Measurements from ENCODE around the gene SLC35A3.

The SLC35A3 gene

DNA sequence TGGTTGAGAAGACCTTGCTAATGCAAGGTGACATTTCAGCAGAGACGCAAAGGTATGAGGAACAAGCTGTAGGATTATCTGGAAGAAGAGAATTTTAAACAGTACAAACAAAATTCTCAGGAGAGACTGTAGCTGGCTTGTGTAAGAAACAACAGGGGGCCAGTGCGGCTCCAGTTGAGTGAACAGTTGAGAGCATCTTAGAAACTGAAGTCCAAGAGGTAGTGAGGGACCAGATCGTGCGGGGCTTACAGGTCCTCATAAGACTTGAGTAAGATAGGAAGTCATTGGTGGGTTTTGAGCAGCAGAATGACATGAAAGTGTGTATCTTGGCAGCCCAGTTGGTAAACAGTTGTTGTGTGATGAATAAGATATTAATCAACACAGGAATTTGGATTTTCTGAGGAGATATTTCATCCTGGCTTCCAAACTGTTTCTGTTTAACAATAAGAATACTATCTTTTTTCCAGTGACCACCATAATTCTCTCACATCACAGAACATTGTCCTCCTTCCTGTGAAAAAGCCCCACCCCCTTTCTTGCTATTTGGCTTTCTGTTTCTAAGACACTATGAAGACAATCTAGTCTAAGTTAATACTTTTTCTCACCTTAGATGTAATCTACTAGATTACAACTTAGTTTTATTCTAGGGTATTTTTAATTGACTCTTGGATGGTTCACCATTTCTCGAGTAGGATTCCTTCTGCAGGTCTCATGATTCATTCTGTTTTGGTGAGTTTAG lies 100.6 kb downstream of the SLC35A3 start:
- no peak overlapping the region for H3K4me3 ChIP-seq (ENCODE audit: low read depth, low read length)

DNA sequence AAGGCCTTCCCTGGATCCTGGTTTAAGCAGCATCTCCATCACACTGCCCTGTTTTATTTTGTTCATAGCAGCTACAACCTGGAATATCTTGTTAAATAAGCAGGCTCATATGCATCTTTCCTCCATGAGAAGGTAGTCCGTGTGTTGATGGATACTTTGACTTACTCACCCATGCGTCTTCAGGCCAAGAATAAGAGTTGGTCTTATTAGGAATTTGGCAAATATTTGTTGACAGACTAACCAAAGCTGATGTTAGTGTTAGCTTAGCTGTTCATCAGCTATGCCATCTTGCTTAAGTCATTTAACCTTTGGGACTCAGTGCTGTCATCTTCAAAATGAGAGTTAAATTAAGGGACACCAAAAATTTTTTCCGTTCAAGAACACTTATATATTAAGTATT lies 103.7 kb downstream of the SLC35A3 start:
- TF ChIP-seq, protein P1, sequence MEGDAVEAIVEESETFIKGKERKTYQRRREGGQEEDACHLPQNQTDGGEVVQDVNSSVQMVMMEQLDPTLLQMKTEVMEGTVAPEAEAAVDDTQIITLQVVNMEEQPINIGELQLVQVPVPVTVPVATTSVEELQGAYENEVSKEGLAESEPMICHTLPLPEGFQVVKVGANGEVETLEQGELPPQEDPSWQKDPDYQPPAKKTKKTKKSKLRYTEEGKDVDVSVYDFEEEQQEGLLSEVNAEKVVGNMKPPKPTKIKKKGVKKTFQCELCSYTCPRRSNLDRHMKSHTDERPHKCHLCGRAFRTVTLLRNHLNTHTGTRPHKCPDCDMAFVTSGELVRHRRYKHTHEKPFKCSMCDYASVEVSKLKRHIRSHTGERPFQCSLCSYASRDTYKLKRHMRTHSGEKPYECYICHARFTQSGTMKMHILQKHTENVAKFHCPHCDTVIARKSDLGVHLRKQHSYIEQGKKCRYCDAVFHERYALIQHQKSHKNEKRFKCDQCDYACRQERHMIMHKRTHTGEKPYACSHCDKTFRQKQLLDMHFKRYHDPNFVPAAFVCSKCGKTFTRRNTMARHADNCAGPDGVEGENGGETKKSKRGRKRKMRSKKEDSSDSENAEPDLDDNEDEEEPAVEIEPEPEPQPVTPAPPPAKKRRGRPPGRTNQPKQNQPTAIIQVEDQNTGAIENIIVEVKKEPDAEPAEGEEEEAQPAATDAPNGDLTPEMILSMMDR (IDR thresholded peaks at IDR 0.05; ENCODE audit: low read depth, low read length) = no peak
- peaks cover 47% of the 10 kb centered on the region for H3K36me3 ChIP-seq
- no peaks in the 10 kb centered on the region for H3K9me3 ChIP-seq
- H3K4me3 ChIP-seq (ENCODE audit: low read depth, low read length) = no peak overlapping the region
- H3K4me1 ChIP-seq = no peaks in the 10 kb centered on the region
- no peaks in the 10 kb centered on the region for H3K27me3 ChIP-seq
- no peak for DNase-seq

More for the DNA sequence above, 100.6 kb downstream of the SLC35A3 start:
- DNase-seq = no peak
- Histone ChIP-seq H3K4me1 (no peaks in the 10 kb centered on the region), H3K36me3 (peaks cover 60% of the 10 kb centered on the region), H3K9me3 (no peaks in the 10 kb centered on the region), H3K27me3 (no peaks in the 10 kb centered on the region)
- TF ChIP-seq, protein P1 (IDR thresholded peaks at IDR 0.05; ENCODE audit: low read depth, low read length) = no peak

GRCh38 chr1:100074604-100075395 lies 105.0 kb downstream of the SLC35A3 start:
- DNase-seq = no peak

DNA sequence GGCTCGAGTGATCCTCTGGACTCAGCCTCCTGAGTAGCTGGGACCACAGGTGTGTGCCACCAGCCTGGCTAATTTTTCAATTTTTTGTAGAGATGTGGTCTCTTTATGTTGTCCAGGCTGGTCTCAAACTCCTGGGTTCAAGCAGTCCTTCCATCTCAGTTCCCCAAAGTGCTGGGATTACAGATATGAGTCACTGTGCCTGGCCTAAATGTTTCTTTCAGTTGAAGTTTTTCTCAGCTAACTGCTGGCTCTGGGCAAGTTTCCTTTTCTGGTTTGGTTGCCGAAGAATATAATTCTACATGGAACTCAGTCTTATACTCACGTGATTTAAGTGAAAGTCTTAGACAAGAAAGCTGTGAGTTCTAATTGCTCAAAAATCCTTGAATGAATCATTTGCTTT lies 106.0 kb downstream of the SLC35A3 start:
- no peaks in the 10 kb centered on the region for H3K9me3 ChIP-seq
- no peaks in the 10 kb centered on the region for H3K27me3 ChIP-seq
- H3K36me3 ChIP-seq = peaks cover 41% of the 10 kb centered on the region
- TF ChIP-seq, protein P1 (IDR thresholded peaks at IDR 0.05; ENCODE audit: low read depth, low read length) = no peak
- no peak overlapping the region for H3K4me3 ChIP-seq (ENCODE audit: low read depth, low read length)
- no peaks in the 10 kb centered on the region for H3K4me1 ChIP-seq
- DNase-seq = no peak

More at GRCh38 chr1:100074604-100075395, 105.0 kb downstream of the SLC35A3 start:
- TF ChIP-seq, protein P1 (IDR thresholded peaks at IDR 0.05; ENCODE audit: low read depth, low read length) = no peak
- peaks cover 44% of the 10 kb centered on the region for H3K36me3 ChIP-seq
- no peaks in the 10 kb centered on the region for H3K4me1 ChIP-seq
- no peaks in the 10 kb centered on the region for H3K9me3 ChIP-seq
- H3K4me3 ChIP-seq (ENCODE audit: low read depth, low read length) = no peak overlapping the region
- no peaks in the 10 kb centered on the region for H3K27me3 ChIP-seq

- H3K4me1 ChIP-seq = no peaks in the 10 kb centered on the region
- TF ChIP-seq, protein P1 (IDR thresholded peaks at IDR 0.05; ENCODE audit: low read depth, low read length) = no peak
- H3K4me3 ChIP-seq (ENCODE audit: low read depth, low read length) = no peak overlapping the region
- H3K27me3 ChIP-seq = no peaks in the 10 kb centered on the region
- peaks cover 45% of the 10 kb centered on the region for H3K36me3 ChIP-seq
- no peak for DNase-seq
- no peaks in the 10 kb centered on the region for H3K9me3 ChIP-seq
Observed at GRCh38 chr1:100076319-100076718, 106.5 kb downstream of the SLC35A3 start.

- no peak for DNase-seq
- Histone ChIP-seq H3K4me1 (no peaks in the 10 kb centered on the region), H3K4me3 (ENCODE audit: low read depth, low read length) (no peak overlapping the region), H3K27me3 (no peaks in the 10 kb centered on the region), H3K9me3 (no peaks in the 10 kb centered on the region), H3K36me3 (peaks cover 50% of the 10 kb centered on the region)
- TF ChIP-seq, protein P1 (IDR thresholded peaks at IDR 0.05; ENCODE audit: low read depth, low read length) = no peak
Observed at GRCh38 chr1:100076744-100077143, 106.9 kb downstream of the SLC35A3 start.
